Epithelial cell of prostate (primary cell): Measurements from ENCODE around the gene CCDC121.
"Not testable (repeated sequence)": the region's sequence is repeated elsewhere in the genome, so short reads cannot be mapped to it uniquely, and the experiment has no call there.

ENCODE experiments used
- DNase-seq: peaks from one replicate; pipeline ENCODE4 v3.0.0-alpha.2; 2011; ENCODE audit warnings: low read depth, low spot score
- H3K27ac ChIP-seq: fragments of 450-650 bp; 2 replicates; pipeline ENCODE4 v1.5.1; 2017; ENCODE audit warnings: mild to moderate bottlenecking

The CCDC121 gene

DNA sequence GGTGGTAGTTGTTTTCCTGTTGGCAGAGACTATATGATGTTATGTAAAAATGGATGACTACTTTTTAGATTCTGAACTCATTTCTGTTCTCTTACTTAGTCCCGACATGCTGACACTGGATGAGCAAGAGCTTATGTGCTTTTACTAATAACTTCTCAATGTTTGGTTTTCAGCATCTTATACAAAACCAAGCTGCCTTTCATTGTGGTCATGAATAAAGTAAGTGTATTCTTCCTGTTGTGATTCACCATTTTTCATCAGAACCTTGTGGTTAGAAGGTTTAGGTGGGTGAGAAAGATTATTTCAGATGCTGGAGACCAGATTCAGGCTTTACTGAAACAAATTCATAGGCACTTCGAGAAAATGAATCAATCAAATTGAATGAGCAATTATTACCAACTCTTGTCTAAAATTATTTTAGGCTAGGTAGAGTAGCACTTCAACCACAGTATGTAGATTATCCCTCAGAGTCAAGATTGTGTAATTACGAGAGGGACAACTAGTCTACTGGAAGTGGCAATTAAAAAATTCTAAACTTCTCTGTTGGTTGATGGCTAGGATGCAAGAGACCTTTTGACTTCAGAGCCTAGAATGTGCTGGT, 9.3 kb upstream of the CCDC121 start:
- peak overlapping the region; percentile 91 for H3K27ac ChIP-seq
- peak; percentile 97 for DNase-seq

DNA sequence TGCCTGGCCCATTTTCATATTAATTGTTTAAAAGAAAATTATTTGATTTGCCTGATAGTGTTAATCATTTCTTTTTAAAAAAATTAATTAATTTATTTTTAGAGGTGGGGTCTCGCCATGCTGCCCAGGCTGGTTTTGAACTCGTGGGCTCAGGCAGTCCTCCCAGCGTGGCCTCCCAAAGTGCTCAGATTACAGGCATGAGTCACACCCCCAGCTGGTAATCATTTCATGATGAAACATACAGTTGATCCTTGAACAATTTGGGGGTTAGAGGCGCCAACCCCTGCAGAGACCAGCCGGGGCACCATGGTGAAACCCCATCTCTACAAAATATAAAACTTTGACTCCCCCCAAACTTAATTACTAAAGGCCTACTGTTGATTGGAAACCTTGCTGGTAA, 8.0 kb upstream of the CCDC121 start:
- peak overlapping the region; percentile 91 for H3K27ac ChIP-seq
- DNase-seq = no peak

DNA sequence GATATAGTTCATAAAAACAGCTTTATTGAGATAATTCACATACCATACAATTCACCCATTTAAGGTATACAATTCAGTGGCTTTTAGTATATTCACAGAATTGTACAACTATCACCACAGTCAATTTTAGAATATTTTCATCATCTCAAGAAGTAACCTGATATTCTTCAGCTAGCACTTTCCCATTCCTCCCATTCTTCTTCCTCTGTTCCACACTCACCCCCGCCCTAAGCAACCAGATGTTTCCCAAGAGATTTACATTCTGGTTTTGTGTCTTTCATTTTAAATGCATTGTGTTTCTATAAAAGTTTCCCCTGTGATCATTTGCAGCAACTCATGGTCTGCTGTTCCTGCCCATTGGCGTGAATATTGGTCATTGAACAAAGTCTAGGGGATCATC, 5.5 kb upstream of the CCDC121 start:
- no peak overlapping the region for H3K27ac ChIP-seq
- DNase-seq = no peak

DNA sequence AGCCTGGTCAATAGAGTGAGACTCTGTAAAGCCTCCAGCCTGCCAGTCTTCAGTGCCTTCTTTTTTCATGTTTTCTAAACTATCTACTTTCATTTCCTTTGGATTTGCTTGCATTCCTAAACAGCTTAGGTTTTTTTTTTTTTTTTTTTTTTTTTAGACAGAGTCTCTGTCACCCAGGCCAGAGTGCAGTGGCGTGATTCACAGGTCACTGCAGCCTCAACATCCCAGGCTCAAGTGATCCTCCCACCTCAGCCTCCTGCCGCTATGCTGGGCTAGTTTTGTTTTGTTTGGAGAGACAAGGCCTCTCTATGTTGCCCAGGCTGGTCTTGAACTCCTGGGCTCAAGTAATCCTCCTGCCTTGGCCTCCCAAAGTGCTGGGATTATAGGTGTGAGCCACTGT, 1.4 kb upstream of the CCDC121 start:
- peak overlapping the region; percentile 94 for H3K27ac ChIP-seq
- DNase-seq = not testable (repeated sequence)

DNA sequence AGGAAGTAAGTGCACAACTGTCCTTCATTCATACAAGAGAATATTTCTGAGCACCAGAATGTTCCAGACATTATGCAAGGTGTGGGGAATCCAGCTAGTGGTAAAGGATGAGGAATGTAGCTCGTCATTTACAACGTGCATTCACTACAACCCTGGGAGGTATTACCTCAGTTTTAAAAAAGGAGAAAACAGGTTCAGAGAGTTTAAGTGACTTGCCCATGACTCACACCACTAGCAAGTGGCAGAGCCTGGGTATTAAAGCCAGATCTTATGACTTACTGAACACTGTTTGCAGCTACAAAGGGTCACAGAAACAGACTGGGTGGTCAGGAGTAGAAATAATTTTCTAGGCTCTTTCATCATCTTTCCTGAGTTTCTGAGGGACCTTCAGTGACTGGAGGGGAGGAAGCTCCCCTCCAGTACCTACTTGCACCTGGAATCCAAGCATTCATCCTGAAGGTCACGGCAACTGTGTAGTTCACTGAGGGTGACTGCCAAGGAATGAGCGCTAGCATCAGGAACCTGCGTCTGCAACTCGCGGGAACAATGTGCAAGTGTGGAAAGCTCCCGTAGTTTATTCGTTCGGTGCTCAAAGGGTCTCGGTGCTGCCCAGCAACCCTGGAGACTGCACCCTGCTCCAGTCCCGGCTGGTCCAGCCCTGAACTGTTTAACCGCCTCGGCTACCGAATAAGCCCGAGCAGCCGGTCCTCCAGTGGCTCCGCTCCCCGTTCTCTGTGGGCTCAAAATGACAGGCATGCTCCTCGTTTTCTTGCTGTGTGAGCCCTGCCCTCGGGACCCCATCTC, 647 bp downstream of the CCDC121 start:
- DNase-seq = peak; percentile 92
- peak overlapping the region; percentile 94 for H3K27ac ChIP-seq

DNA sequence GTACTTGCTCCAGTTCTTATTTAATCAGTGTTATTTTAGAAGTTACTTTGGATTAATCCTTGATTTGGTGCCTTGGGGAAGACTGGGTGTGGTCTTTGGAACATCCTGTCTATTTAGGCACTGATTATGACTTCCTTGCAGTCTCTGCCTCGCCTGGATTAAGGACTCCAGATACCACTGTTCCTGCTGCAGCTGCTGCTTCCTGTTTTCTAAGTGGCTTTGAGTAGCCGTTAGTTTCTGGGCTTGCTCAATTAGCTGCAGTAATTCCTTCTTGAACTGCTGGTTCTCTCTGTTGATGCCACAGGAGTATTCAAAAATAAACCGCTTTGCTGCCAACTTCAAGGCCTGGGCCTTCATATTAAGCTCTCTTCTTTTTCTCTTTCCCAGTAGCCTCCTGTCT, 1.9 kb downstream of the CCDC121 start:
- peak overlapping the region; percentile 94 for H3K27ac ChIP-seq
- DNase-seq = not testable (repeated sequence)

GRCh38 chr2:27626323-27626722, 2.5 kb downstream of the CCDC121 start:
- peak overlapping the region; percentile 94 for H3K27ac ChIP-seq
- not testable (repeated sequence) for DNase-seq

- H3K27ac ChIP-seq = peak overlapping the region; percentile 94
- no peak for DNase-seq
Observed at GRCh38 chr2:27624943-27625342, 3.9 kb downstream of the CCDC121 start.

- no peak for DNase-seq
Observed at GRCh38 chr2:27622921-27623384, 5.9 kb downstream of the CCDC121 start.

DNA sequence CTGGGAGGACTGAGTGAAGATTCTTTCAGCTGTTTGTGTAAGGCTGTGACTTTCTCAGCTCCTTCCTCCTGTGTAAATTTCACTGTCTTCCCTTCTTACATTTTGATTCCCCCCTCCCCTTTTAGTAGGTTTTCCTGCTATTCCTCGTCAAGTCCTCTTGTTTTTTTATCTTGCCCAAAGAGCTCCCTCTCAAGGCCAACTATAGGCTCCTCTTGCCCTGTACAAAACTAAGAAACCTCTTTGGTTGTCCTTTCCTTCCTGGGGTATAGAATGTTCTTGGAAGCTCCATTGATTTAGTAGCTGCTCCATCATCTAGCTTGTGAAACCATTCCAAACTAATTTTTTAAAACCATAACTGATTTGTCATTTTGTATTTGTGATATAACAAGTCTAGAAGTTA, 7.3 kb downstream of the CCDC121 start:
- DNase-seq = no peak
- H3K27ac ChIP-seq = no peak overlapping the region

More at GRCh38 chr2:27622921-27623384, 5.9 kb downstream of the CCDC121 start:
- no peak overlapping the region for H3K27ac ChIP-seq

DNA sequence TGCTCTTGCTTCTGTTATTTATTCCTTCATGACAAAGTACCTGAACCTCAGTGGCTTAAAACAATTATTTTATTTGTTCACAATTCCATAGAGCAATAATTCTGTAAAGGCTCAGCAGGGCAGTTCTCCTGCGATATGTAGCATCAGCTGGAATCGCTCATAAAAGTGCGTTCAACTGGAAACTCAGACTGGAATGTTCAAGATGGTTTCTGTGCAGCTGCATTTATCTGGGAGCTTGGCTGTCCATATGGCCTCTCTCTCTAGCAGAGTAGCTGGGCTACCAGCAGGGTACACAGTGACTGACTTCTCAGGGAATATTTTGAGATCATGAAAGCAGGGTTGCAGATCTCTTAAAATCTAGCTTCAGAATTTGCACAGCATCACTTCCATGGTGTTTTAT, 13.5 kb downstream of the CCDC121 start:
- DNase-seq = no peak
- no peak overlapping the region for H3K27ac ChIP-seq

- no peak for DNase-seq
Observed at GRCh38 chr2:27613985-27614384, 14.8 kb downstream of the CCDC121 start.

GRCh38 chr2:27606611-27607010, 22.2 kb downstream of the CCDC121 start:
- DNase-seq = no peak
- H3K27ac ChIP-seq = no peak overlapping the region

More at GRCh38 chr2:27613985-27614384, 14.8 kb downstream of the CCDC121 start:
- H3K27ac ChIP-seq = no peak overlapping the region

DNA sequence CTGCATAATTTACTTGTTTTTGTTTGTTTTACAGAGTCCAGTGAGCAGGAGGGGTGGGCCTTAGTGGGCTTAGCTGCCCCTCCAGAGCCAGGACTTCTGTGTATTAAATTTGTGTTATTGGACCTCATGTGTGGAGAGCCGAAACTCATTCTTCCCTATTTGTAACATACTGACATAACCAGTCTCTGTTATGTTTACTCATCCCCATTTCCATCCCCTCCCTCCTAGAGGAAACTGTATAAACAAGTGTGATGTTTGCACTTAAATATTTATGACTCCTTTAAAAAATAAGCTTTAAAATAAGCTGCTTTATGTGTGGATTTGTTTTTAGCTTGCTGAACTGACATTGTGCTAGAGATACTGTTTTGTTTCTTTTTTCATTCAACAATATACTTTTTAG, 32.2 kb downstream of the CCDC121 start:
- DNase-seq = peak; percentile 41
- H3K27ac ChIP-seq = peak overlapping the region; percentile 40

DNA sequence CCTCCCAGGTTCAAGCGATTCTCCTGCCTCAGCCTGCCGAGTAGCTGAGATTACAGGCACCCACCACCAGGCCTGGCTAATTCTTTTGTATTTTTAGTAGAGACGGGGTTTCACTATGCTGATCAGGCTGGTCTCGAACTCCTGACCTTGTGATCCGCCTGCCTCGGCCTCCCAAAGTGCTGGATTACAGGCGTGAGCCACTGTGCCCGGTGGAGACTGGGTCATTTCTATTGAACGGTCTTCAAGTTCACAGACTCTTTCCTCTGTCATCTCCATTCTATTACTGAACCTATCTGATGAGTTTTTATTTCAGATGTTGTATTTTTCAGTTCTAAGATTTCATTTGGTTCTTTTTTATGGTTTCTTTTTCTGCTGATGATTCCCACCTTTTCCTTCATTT, 33.4 kb downstream of the CCDC121 start:
- not testable (repeated sequence) for DNase-seq, H3K27ac ChIP-seq

GRCh38 chr2:27594020-27594703, 34.6 kb downstream of the CCDC121 start:
- not testable (repeated sequence) for DNase-seq, H3K27ac ChIP-seq

DNA sequence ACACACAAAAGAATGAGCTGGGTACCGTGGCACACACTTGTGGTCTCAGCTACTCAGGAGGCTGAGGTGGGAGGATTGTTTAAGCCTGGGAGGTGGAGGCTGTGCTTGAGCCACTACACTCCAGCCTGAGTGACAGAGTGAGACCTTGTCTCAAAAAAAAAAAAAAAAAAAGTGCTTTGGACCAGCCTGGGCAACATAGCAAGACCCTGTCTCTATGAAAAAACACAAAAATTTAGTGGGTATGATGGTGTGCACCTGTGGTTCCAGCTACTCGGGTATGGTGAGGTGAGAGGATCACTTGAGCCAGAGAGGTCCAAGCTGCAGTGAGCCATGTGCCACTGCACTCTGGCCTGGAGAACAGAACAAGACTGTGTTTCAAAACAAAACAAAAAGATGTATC, 35.6 kb downstream of the CCDC121 start:
- H3K27ac ChIP-seq = no peak overlapping the region
- DNase-seq = no peak

GRCh38 chr2:27591745-27592144, 37.1 kb downstream of the CCDC121 start:
- H3K27ac ChIP-seq = no peak overlapping the region
- DNase-seq = no peak

- H3K27ac ChIP-seq = no peak overlapping the region
- DNase-seq = no peak
Observed at GRCh38 chr2:27588308-27588707, 40.5 kb downstream of the CCDC121 start.

DNA sequence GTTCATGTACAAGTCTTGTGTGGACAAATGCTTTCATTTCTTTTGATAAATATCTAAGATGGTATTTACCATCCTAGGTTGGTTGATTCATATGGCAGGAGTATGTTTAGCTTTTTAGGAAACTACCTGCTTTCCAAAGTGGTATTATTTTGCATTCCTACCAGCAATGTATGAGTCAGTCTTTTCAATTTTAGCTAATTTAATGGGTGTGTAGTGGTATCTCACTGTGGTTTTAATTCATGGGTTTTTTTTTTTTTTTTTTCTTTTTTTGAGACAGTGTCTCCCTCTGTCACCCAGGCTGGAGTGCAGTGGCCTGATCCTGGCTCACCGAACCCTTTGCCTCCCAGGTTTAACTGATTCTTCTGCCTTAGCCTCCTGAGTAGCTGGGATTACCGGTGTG, 41.8 kb downstream of the CCDC121 start:
- no peak overlapping the region for H3K27ac ChIP-seq
- DNase-seq = no peak

DNA sequence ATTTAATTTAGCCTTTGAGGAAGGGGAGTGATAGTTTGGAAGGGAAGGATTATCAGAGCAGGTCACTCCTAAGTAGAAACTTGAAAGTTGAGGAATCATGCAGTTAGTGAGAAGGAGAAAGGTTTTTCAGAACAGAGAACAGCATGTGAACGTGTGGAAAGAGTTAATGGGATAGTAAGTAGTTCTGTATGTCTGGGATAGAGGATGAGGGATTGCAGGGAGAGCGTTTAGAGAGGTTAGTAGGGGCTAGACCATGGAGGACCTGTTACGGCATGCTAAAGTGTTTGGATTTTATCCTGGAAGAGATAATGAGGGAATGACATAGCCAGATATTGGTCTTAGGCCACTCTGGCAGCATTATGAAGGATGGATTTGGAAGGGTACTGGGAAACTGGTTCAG, 44.2 kb downstream of the CCDC121 start:
- H3K27ac ChIP-seq = no peak overlapping the region
- DNase-seq = no peak
